ENCODE measurements around the gene STK11.
A peak's percentile ranks its signal among the peaks of the same experiment; 100 is the strongest.

STK11 gene

GRCh38 chr19:1225440-1226226 lies 20.1 kb downstream of the STK11 start:
- Histone ChIP-seq H2BK120ac (ENCODE audit: low read depth, low read length) (no peak overlapping the region), H3K4me2 (ENCODE audit: insufficient read depth, low read length, poor library complexity, severe bottlenecking) (no peak overlapping the region), H3K4me3 (ENCODE audit: low read length in 2 of 2) (no peak overlapping the region), H3K27me3 (ENCODE audit: control insufficient read depth in 3 of 3, insufficient read depth in 3 of 3, low read depth in 1 of 3, low read length in 3 of 3) (no peaks in the 10 kb centered on the region), H2AK5ac (ENCODE audit: low read depth, low read length) (peak overlapping the region; percentile 75), H2AFZ (ENCODE audit: low read length) (no peak overlapping the region), H3K4me1 (ENCODE audit: control insufficient read depth in 2 of 2, insufficient read depth in 1 of 2, low read depth in 1 of 2, low read length in 2 of 2) (no peaks in the 10 kb centered on the region), H3K23ac (ENCODE audit: low read depth, low read length, poor library complexity) (peak overlapping the region; percentile 55), H4K8ac (ENCODE audit: low read depth, low read length) (no peak overlapping the region), H3K4ac (ENCODE audit: low read length) (peak overlapping the region; percentile 11), H3K79me1 (ENCODE audit: low read depth, low read length) (peaks cover 22% of the 10 kb centered on the region), H3K9me3 (replicated peaks in 1 of 2; ENCODE audit: control insufficient read depth in 2 of 2, insufficient read depth in 1 of 2, low read depth in 1 of 2, low read length in 2 of 2) (no peaks in the 10 kb centered on the region), H3K36me3 (replicated peaks in 1 of 2; ENCODE audit: control insufficient read depth in 2 of 2, insufficient read depth in 2 of 2, low read length in 2 of 2) (peaks cover 22 to 79% of the 10 kb centered on the region in 2 donors), H2BK5ac (ENCODE audit: low read length) (no peak overlapping the region), H2BK15ac (ENCODE audit: low read length) (no peak overlapping the region), H2BK12ac (ENCODE audit: low read length) (no peak overlapping the region), H4K91ac (ENCODE audit: low read depth, low read length, poor library complexity) (no peak overlapping the region), H3K27ac (replicated peaks; ENCODE audit: low read length) (no peak overlapping the region), H3K9ac (ENCODE audit: low read depth, low read length, poor library complexity) (no peak overlapping the region), H3K14ac (ENCODE audit: low read length) (peak overlapping the region; percentile 21), H3K18ac (ENCODE audit: low read length) (peak overlapping the region; percentile 57)
- no peak for DNase-seq (ENCODE audit: low spot score)
- no CpG with 5 or more reads among the region's 29 CpGs for WGBS, 2 donors (ENCODE audit: extremely low coverage in 2 of 2, insufficient read length in 2 of 2, insufficient replicate concordance in 1 of 2)

- no peak overlapping the region for H2BK15ac ChIP-seq (ENCODE audit: low read length)
- WGBS, 2 donors (ENCODE audit: extremely low coverage in 2 of 2, insufficient read length in 2 of 2, insufficient replicate concordance in 1 of 2): no CpG with 5 or more reads among the region's 11 CpGs
- no peak overlapping the region for H3K14ac ChIP-seq (ENCODE audit: low read length)
- no peak overlapping the region for H3K4ac ChIP-seq (ENCODE audit: low read length)
- no peaks in the 10 kb centered on the region for H3K4me1 ChIP-seq (ENCODE audit: control insufficient read depth in 2 of 2, insufficient read depth in 1 of 2, low read depth in 1 of 2, low read length in 2 of 2)
- peak overlapping the region; percentile 21 for H3K9ac ChIP-seq (ENCODE audit: low read depth, low read length, poor library complexity)
- peak overlapping the region; percentile 57 for H3K18ac ChIP-seq (ENCODE audit: low read length)
- H3K4me3 ChIP-seq (ENCODE audit: low read length in 2 of 2): no peak overlapping the region
- H2AFZ ChIP-seq (ENCODE audit: low read length): no peak overlapping the region
- H4K8ac ChIP-seq (ENCODE audit: low read depth, low read length): no peak overlapping the region
- peaks cover 19 to 77% of the 10 kb centered on the region in 2 donors for H3K36me3 ChIP-seq (replicated peaks in 1 of 2; ENCODE audit: control insufficient read depth in 2 of 2, insufficient read depth in 2 of 2, low read length in 2 of 2)
- H2AK5ac ChIP-seq (ENCODE audit: low read depth, low read length): peak overlapping the region; percentile 75
- H3K4me2 ChIP-seq (ENCODE audit: insufficient read depth, low read length, poor library complexity, severe bottlenecking): no peak overlapping the region
- no peak overlapping the region for H2BK5ac ChIP-seq (ENCODE audit: low read length)
- H2BK120ac ChIP-seq (ENCODE audit: low read depth, low read length): no peak overlapping the region
- H2BK12ac ChIP-seq (ENCODE audit: low read length): no peak overlapping the region
- H3K27me3 ChIP-seq (ENCODE audit: control insufficient read depth in 3 of 3, insufficient read depth in 3 of 3, low read depth in 1 of 3, low read length in 3 of 3): no peaks in the 10 kb centered on the region
- H3K79me1 ChIP-seq (ENCODE audit: low read depth, low read length): peaks cover 22% of the 10 kb centered on the region
- no peak overlapping the region for H3K27ac ChIP-seq (replicated peaks; ENCODE audit: low read length)
- no peaks in the 10 kb centered on the region for H3K9me3 ChIP-seq (replicated peaks in 1 of 2; ENCODE audit: control insufficient read depth in 2 of 2, insufficient read depth in 1 of 2, low read depth in 1 of 2, low read length in 2 of 2)
- H4K91ac ChIP-seq (ENCODE audit: low read depth, low read length, poor library complexity): no peak overlapping the region
- no peak for DNase-seq (ENCODE audit: low spot score)
- H3K23ac ChIP-seq (ENCODE audit: low read depth, low read length, poor library complexity): peak overlapping the region; percentile 55
Measured at GRCh38 chr19:1226227-1226518, 20.6 kb downstream of the STK11 start.

GRCh38 chr19:1226522-1227303 lies 21.1 kb downstream of the STK11 start:
- H3K4me1 ChIP-seq (ENCODE audit: control insufficient read depth in 2 of 2, insufficient read depth in 1 of 2, low read depth in 1 of 2, low read length in 2 of 2): no peaks in the 10 kb centered on the region
- H3K18ac ChIP-seq (ENCODE audit: low read length): no peak overlapping the region
- no peak overlapping the region for H3K4me3 ChIP-seq (ENCODE audit: low read length in 2 of 2)
- no peak overlapping the region for H4K91ac ChIP-seq (ENCODE audit: low read depth, low read length, poor library complexity)
- no peak overlapping the region for H2BK12ac ChIP-seq (ENCODE audit: low read length)
- no peak overlapping the region for H2BK15ac ChIP-seq (ENCODE audit: low read length)
- no peak overlapping the region for H3K9ac ChIP-seq (ENCODE audit: low read depth, low read length, poor library complexity)
- H2AFZ ChIP-seq (ENCODE audit: low read length): no peak overlapping the region
- peak overlapping the region; percentile 91 for H3K23ac ChIP-seq (ENCODE audit: low read depth, low read length, poor library complexity)
- H3K27ac ChIP-seq (replicated peaks; ENCODE audit: low read length): no peak overlapping the region
- no peak overlapping the region for H3K4me2 ChIP-seq (ENCODE audit: insufficient read depth, low read length, poor library complexity, severe bottlenecking)
- peak overlapping the region; percentile 75 for H2BK5ac ChIP-seq (ENCODE audit: low read length)
- no peak overlapping the region for H2BK120ac ChIP-seq (ENCODE audit: low read depth, low read length)
- H2AK5ac ChIP-seq (ENCODE audit: low read depth, low read length): peak overlapping the region; percentile 56
- H3K36me3 ChIP-seq (replicated peaks in 1 of 2; ENCODE audit: control insufficient read depth in 2 of 2, insufficient read depth in 2 of 2, low read length in 2 of 2): peaks cover 22 to 75% of the 10 kb centered on the region in 2 donors
- no peaks in the 10 kb centered on the region for H3K9me3 ChIP-seq (replicated peaks in 1 of 2; ENCODE audit: control insufficient read depth in 2 of 2, insufficient read depth in 1 of 2, low read depth in 1 of 2, low read length in 2 of 2)
- peak overlapping the region; percentile 38 for H3K14ac ChIP-seq (ENCODE audit: low read length)
- peaks cover 25% of the 10 kb centered on the region for H3K79me1 ChIP-seq (ENCODE audit: low read depth, low read length)
- peak overlapping the region; percentile 82 for H4K8ac ChIP-seq (ENCODE audit: low read depth, low read length)
- no peaks in the 10 kb centered on the region for H3K27me3 ChIP-seq (ENCODE audit: control insufficient read depth in 3 of 3, insufficient read depth in 3 of 3, low read depth in 1 of 3, low read length in 3 of 3)
- DNase-seq (ENCODE audit: low spot score): no peak
- no CpG with 5 or more reads among the region's 50 CpGs for WGBS, 2 donors (ENCODE audit: extremely low coverage in 2 of 2, insufficient read length in 2 of 2, insufficient replicate concordance in 1 of 2)
- no peak overlapping the region for H3K4ac ChIP-seq (ENCODE audit: low read length)

- Histone ChIP-seq H3K27me3 (ENCODE audit: control insufficient read depth in 3 of 3, insufficient read depth in 3 of 3, low read depth in 1 of 3, low read length in 3 of 3) (no peaks in the 10 kb centered on the region), H2BK12ac (ENCODE audit: low read length) (no peak overlapping the region), H3K23ac (ENCODE audit: low read depth, low read length, poor library complexity) (peak overlapping the region; percentile 91), H2AFZ (ENCODE audit: low read length) (no peak overlapping the region), H3K9ac (ENCODE audit: low read depth, low read length, poor library complexity) (no peak overlapping the region), H4K91ac (ENCODE audit: low read depth, low read length, poor library complexity) (no peak overlapping the region), H3K27ac (replicated peaks; ENCODE audit: low read length) (no peak overlapping the region), H3K4me3 (ENCODE audit: low read length in 2 of 2) (no peak overlapping the region), H2BK5ac (ENCODE audit: low read length) (peak overlapping the region; percentile 75), H3K4me1 (ENCODE audit: control insufficient read depth in 2 of 2, insufficient read depth in 1 of 2, low read depth in 1 of 2, low read length in 2 of 2) (no peaks in the 10 kb centered on the region), H3K4me2 (ENCODE audit: insufficient read depth, low read length, poor library complexity, severe bottlenecking) (no peak overlapping the region), H2BK15ac (ENCODE audit: low read length) (no peak overlapping the region), H3K4ac (ENCODE audit: low read length) (no peak overlapping the region), H3K14ac (ENCODE audit: low read length) (no peak overlapping the region), H3K79me1 (ENCODE audit: low read depth, low read length) (peaks cover 29% of the 10 kb centered on the region), H3K36me3 (replicated peaks in 1 of 2; ENCODE audit: control insufficient read depth in 2 of 2, insufficient read depth in 2 of 2, low read length in 2 of 2) (peaks cover 24 to 75% of the 10 kb centered on the region in 2 donors), H2AK5ac (ENCODE audit: low read depth, low read length) (no peak overlapping the region), H3K18ac (ENCODE audit: low read length) (no peak overlapping the region), H2BK120ac (ENCODE audit: low read depth, low read length) (no peak overlapping the region), H3K9me3 (replicated peaks in 1 of 2; ENCODE audit: control insufficient read depth in 2 of 2, insufficient read depth in 1 of 2, low read depth in 1 of 2, low read length in 2 of 2) (no peaks in the 10 kb centered on the region), H4K8ac (ENCODE audit: low read depth, low read length) (no peak overlapping the region)
- no CpG with 5 or more reads among the region's 56 CpGs for WGBS, 2 donors (ENCODE audit: extremely low coverage in 2 of 2, insufficient read length in 2 of 2, insufficient replicate concordance in 1 of 2)
- no peak for DNase-seq (ENCODE audit: low spot score)
Measured at GRCh38 chr19:1227304-1228054, 21.9 kb downstream of the STK11 start.

All from neuronal stem cell (in vitro differentiated cells).